Ovary (tissue), 3 donors: Measurements from ENCODE around the gene SWI5.

ENCODE experiments used
- CTCF ChIP-seq, 3 donors: fragments of 450-650 bp in 2 of 3; fragments of 200-600 bp in 1 of 3; IDR thresholded peaks; one replicate each; pipeline versions ENCODE4 v1.5.1 to v1.8.0; 2016 to 2022; ENCODE audit warnings: antibody characterized with exemption in 3 of 3, mild to moderate bottlenecking in 1 of 3
- EP300 ChIP-seq: sonication (generic); formaldehyde crosslinking; IDR thresholded peaks from one replicate; pipeline ENCODE4 v1.6.1; 2017; ENCODE audit warnings: antibody characterized with exemption
- POLR2A ChIP-seq: fragments of 450-650 bp; IDR thresholded peaks from one replicate; pipeline ENCODE4 v1.6.1; 2017; ENCODE audit warnings: antibody characterized with exemption, mild to moderate bottlenecking, moderate library complexity
- donor health status: DM: no; HTN: no; CAD: no.

- TF ChIP-seq POLR2A, result no peak
- TF ChIP-seq CTCF (IDR thresholded peaks at IDR 0.05), result no peak
- TF ChIP-seq EP300, result no peak
Measured at GRCh38 chr9:128325629-128326028, 49.6 kb downstream of the SWI5 start.
